Glomerular endothelial cell (primary cell): ENCODE measurements around the gene ARMC3. TPM values are rescaled to one million over a fixed set of nuclear protein-coding genes. Genes with fewer than 3 reads are reported as not detected.
"Not testable (repeated sequence)": the region's sequence is repeated elsewhere in the genome, so short reads cannot be mapped to it uniquely, and the experiment has no call there.

Experiments used
- DNase-seq: peaks from one replicate; pipeline ENCODE4 v3.0.0-alpha.2; 2011; ENCODE audit warnings: low read depth, low spot score; ENCODE audit errors: extremely low read depth
- total RNA-seq: library from RNA; depleted of rRNA; stranded (reverse); fragments of >200 nt; gene quantifications from 2 replicates; pipeline ENCODE4 v1.2.3, GENCODE V29; 2015

The ARMC3 gene
- total RNA-seq, 1 donor from 2014 or later: not detected

DNA sequence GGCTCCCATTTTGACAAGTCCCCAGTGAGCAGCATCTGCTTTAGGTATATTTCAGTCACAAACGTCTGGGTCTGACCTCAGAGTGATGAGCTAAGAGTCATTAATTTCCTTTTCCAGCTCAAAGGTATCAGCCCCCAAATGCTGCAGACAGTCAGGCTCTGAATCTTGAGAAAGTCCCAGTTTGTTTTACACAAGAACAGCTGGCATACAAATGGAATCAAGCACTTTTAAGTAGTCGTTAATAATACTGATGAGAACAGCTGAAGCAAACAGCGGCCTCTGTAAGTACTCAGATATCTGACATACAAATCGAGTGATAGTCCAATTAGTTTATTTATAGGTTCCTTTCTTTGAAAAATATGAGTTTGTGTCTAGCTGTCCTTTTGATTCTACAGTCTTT lies 118.2 kb downstream of the ARMC3 start:
- no peak for DNase-seq

DNA sequence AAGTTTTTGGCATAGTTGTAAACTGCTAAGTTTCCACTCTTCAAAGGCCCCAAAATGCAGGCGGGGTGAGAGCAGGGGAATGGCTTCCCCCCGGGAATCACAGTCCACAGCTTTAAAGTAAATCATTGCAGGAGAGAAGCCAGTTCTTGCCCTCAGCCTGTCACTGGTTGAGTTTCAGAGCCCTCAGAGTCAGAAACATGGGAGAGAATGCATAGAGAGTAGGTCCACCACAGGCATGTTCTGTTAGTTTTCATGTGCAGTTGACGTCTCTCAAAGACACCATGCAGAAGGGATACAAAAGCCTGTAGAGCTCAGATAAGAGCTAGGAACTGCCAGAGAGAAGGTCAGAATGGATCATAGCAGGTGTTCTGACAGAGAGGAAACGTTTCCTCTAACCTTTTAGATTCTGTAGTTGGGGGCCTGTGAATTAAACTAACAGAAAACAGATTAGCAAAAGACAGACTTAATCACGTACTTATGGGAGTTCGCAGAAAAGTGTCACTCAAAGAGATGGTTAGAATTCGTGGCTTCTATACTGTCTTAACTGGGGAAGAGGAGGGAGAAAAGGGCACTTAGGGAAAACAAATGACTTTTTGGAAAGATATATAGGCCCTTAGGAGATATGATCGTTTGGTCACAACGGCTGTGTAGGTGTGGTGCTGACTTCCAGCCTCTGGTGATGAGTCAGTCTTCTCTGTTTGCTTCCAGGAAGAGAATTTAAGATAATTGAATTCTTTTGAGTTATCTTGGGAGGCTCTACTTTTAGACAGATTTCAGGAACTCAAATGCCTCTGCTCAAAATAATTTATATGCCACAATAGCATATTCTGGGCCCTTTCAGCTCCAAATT lies 119.6 kb downstream of the ARMC3 start:
- DNase-seq: no peak

DNA sequence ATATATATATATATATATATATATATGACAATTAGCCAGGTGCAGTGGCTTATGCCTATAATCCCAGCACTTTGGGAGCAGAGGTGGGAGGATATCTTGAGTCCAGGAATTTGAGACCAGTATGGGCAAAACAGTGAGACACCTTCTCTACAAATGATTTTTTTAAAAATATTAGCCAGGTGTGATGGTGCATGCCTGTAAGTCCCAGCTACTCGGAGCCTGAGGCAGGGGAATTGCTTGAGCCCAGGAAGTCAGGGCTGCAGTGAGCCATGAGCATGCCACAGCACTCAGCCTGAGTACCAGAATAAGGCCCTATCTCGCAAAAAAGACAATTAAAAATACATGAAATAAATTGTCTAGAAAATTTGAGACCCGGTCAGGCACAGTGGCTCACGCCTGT lies 120.3 kb downstream of the ARMC3 start:
- DNase-seq: no peak

DNA sequence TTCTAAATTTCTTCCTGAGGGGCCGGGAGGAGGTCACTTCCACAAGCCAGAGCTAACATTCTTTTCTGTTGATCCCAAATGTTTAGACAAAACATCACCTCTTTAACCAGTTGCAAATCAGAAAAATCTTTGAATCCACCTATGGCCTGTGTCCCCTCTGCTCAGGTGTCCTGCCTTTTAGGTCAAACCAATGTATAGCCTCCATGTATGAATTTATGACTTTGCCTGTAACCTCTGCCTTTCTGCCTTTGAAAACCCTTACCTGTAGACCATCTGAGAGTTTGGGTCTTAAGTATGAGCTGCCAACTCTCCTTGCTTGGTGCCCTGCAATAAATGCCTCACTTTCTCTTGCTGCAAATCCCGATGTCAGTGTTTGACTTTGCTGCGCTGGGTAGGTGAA lies 123.4 kb downstream of the ARMC3 start:
- no peak for DNase-seq

DNA sequence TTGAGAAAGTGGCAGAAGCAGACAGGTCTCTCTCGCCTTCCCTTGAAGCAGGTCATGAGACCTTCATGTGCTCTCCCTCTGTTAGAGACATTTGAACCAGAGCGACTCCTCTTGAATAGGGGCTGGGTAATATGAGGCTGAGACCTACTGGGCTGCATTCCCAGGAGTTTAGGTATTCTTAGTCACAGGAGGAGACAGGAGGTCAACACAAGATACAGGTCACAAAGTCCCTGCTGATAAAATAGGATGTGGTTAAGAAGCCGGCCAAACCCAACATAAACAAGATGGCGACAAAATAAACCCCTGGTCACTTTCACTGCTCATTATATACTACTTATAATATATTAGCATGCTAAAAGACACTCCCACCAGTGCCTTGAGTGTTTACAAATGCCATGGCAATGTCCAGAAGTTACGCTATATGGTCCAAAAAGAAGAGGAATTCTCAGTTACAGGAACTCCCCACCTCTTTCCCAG lies 124.0 kb downstream of the ARMC3 start:
- DNase-seq: no peak

DNA sequence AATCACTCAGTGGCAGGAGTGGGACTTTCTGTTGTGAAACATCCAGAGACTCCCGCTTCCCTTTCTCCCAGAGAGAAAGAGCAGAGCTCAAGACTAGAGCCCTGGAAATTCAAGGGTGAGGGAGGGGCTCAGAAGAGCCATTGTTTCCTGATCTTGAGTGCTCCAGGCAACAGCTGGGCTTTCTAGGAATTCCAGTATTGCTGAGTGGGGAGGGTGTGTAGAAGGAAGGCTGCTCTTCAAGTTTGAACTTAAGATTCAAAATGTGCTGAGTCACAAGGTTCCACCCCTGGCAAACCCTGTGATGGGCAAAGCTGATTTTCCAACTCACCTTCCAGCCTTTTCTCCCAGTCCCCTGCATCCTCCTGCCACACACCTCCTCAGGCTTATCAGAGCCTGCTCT lies 125.2 kb downstream of the ARMC3 start:
- DNase-seq: no peak

DNA sequence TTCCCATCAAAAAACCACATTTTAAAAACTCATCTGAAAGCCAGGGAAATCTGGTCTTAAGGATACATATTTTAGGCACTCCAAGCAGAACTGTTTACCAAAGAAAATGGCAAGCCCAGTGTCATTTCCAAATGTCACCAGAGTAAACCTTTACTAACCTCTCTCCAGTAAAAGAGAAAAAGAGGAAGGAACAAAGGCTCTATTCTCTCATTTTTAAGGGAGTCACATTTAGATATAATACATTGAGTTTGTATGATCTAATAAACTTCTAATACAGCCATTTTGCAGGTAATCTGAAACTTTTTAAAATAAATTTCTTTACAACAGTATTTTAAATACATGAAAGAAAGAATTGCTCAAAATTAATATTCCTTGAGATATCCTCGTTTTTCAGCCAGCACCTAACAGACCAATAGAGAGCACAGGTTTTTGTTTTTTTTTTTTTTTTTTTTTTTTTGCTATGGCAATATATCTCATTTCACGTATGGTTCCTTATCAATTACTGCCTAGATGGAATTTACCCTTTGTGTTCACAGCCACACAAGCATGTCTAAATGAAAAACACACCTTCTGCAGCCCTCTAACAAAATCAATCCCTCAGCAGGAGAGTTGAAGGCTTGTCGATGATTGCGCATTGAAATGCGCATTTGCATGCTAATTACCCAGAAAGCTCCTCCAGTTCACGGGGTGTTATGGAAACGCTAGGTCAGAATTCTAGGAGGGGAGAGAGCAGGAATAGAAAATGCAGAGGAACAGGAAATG lies 127.8 kb downstream of the ARMC3 start:
- no peak for DNase-seq

DNA sequence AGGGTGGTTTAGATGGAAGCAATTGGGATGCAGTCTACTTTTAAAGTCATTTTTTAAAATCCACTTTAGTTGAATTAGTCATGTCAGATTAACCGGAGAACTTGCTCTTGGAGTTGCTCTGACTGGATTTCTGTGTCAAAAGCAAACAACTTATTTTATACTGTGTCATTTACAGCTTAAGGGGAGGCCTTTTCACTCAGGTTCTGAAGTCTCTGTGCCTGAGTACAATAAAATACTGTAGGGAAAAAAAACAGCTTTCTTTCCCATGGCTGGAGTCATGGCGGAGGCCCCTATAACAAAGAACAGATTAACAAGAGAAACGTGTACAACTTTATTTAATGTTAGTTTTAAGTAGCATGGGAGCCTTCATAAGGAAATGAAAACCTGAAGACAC lies 128.3 kb downstream of the ARMC3 start:
- DNase-seq: no peak

DNA sequence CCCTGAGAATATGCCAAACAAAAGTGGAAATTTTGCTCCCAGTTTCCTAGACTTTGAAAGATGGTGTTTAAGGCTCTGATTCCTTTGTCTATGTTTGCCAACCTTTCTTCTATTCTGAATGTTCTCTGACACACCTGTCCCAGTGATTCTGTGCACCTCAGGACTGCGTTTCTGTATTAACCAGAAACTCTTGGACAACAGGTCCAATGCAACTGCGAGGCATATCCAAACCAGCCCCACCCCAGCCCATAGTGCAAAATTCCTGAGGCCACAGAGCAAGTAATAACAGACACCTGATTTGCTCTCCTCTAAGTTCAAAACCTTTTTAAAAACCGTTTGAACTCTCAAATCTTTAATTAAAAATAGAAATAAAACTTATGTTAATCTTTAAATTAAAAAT lies 130.5 kb downstream of the ARMC3 start:
- DNase-seq: no peak

DNA sequence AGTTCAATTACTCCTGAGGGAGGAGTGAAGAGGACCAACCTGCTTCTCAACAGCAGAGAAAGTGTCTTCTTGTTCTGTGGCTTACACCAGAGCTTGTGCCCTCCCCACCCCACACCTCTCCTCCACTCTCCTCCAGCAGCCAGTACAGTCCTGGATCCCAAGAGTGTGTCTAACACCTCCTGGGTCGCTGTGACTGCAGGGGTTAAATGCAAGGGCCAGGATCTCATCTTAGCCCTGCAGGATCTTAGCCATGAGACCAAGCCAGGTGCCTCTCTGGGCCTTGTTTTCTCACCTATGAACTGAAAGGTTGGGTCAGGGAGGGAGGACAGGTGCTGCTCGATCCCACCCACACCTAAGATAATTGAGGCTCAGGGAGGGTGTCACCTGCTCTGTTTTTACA lies 133.1 kb downstream of the ARMC3 start:
- no peak for DNase-seq

DNA sequence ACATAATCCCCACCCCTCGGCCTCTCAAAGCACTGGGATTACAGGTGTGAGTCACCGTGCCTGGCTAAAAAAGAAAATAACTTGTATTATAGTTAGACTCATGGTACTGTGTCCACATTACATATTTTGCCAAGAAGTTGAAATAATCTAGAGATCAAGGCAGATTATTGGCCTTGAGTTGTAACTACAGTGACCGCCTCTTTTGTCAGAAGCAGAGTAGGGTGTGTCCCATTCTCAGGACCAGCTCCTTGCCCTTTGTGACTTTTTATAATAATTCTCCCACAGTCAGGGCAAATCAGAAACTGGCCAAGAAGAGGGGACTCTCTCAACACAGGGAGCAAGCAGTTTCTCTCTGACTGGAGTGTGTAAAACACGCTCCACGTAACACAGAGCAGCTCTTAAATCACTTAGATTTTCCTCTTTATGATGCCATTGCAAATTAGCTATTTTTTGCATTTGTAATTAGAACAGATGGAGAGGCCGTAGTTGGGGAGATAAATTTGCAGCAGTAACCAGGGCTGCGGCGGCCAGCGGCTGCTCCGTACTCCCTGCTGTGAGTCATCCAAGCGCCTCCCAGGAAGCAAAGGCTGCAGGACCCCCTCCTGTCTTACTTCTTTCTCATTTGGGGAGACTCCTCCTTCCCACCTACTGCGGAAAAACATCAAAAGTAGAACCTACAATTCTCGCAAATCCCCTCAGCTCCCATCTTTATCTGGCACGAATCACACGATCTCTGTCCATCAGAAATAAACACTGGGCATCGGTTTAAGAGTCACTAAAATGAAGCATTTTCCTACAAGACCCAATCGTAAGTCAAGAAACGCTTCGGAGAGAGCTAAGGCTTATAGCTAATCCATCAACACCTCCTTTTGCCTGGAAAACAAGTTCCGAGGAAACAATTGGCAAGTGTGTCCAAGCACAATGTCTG lies 135.5 kb downstream of the ARMC3 start:
- DNase-seq: no peak

DNA sequence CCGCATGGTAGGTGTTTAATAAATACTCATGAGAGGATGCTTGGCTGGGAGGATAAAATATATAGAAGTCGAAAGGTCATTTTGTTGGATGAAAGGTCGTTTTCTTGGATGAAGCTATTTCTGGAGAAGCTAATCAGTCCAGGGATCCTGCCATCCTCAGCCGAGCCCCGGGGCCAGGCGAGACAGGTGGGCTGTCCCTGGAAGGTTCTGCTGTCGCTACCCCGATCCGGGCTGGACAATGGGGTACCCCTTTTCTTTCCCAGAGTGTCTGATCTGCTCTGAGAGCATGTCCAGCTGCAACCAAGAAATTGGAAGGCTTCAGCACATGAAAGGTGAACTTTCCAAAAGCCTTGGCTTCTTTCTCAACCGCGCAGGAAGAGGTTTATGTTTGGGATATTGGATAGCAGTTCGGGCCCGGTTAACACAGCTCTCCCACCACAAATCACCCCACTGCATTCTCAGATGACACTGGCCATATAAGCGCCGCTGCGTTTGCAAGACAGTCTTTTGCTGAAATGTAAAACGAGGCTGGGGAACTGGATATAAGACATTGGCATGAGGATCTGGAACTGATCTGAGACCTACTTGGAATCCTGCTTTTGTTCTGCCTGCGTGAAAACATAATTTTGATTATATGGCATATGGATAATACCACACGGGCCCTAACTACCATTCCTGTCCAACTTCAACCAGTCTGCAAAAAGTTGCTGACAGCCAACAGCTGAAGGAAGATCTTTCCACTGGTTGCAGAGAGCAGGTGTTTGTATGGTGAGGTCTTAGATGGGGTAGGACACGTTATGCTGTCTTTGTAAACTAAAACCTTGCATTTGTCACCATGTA lies 136.3 kb downstream of the ARMC3 start:
- no peak for DNase-seq

DNA sequence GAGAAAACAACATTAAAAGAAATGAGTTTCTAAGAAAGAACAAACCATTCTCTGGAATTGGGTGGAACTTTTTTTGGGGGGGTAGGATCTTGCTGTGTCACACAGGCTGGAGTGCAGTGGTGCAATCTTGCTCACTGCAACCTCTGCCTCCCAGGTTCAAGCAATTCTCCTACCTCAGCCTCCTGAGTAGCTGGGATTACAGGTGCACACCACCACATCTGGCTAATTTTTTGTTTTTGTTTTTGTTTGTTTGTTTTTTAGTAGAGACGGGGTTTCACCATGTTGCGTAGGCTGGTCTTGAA lies 136.9 kb downstream of the ARMC3 start:
- not testable (repeated sequence) for DNase-seq

DNA sequence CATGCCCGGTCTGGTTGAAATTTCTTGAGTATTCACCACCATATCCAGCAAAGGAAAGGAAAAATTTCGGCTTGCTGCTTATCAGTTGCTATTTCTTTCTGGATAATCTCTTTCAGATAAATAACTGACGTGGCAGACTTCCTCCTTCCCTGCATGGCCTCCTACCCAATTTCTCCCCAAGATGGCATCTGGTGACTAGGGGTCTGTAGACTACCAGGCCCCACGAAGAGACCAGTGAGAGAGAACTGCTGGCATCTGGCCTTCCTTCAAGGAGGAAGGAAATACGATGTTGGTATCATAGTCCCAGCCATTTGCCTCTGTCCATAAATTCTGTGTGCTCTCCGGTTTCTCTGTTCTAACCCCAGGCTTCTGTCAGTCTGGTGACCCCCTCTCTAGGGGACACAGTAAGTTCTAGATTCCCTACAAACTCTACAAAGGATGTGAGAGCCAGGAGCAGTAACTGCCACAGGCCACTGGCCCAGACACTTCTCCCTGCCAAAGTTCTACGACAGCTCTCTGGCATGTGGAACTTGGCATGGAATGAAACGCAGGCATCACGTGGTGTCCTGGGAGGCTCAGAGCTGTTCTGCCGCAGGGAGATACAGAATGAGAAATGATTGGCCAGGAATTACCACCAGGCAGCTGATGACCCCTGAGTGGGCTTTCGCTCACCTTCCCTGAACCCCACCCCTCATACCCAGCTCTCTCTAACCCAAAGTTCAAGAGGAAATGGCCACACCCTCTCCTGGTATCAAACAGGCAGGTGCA lies 137.5 kb downstream of the ARMC3 start:
- DNase-seq: no peak

DNA sequence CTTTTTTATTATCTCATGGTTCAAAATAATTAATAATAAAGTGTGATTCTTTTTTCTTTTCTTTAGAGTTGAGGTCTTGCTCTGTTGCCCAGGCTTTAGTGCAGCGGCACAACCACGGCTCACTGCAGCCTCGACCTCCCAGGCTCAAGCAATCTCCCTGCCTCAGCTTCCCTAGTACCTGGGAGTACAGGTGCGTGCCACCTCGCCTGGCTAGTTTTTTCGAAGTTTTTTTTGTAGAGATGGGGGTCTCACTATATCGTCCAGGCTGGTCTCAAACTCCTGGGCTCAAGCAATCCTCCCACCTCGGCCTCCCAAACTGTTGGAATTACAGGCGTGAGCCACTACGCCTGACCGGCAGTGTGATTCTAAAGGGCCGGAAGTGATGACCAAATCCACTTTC lies 139.5 kb downstream of the ARMC3 start:
- DNase-seq: no peak

DNA sequence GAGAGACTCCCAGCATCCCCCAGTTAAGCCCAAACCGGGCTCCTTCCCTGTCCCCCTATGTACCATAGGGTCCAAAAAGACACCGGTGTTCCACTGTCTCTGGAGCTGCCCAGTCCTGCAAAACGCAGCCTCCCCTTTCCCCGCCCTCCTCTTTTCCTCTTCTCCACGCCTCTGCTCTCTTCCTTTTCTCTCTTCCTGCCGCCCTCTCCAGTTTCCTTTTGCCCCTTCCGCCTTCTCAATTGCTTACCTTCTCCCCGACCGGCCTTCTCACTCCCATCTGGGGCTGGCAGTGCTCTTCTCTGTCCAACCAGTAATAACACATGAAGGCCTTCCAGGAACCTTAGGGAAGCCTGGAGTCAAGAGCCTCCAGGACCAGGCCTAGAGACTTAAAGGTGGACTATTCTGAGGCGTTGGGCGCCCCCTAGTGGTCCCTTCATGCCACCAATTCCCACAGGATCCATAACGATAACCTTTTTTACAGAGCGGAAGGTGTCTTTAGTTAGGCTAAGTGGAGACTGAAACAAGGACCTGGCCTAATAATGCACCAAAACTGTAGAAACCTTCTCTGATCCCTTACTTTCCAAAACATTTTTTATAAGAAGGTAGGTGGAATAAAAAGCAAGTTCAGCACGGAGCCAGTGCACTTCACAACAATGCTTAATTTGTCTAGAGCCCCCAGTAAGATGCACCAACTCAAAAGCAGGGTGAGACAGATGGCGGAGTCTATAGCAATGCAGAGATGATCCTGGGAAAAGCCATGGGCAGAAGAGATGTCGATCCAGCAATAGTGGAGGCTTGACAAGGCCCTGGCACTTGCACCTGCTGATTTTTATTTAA lies 140.3 kb downstream of the ARMC3 start:
- DNase-seq: peak; percentile 16

DNA sequence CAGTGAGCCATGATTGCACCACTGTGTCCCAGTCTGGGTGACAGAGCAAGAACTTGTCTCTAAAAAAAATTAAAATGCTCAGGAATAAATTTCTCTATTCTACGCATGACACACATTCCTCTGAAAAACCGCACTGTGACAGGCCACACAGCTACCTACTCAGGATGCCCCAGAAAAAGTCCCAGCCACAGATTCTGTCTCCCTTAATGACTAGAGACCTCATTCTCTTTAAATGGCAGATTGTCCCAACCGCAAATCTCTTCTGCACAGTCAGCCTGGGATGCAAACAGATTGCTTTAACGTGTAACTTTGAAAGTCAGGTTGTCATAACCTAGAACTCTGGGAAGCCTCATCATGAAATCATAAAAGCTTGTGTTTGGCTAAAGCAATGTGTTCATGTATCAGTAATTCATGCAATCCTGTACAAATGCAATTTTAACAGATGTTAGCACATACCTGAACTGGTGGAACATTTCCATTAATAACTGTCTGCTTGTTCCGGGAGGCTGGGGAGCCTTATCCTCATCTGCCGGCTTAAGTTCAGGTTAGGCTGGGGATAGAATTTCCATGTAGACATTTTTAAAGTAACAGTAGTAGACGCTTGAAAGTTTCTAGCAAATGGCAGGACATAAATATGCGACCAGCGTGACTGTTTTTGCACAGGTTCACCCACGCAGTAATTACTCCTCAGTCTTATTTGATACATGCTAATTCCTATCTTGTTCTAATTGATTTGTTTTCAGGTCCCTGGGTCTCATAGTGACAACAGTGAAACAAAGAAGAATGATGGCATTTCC lies 141.4 kb downstream of the ARMC3 start:
- no peak for DNase-seq
